Brain microvascular endothelial cell (primary cell): ENCODE results near the gene GPR137.
A peak's percentile ranks its signal among the peaks of the same experiment; 100 is the strongest.
"Not testable (repeated sequence)": the region's sequence is repeated elsewhere in the genome, so short reads cannot be mapped to it uniquely, and the experiment has no call there.

Source experiments
- DNase-seq: peaks from one replicate; pipeline ENCODE4 v3.0.0-alpha.2; 2020
- H3K27ac ChIP-seq: fragments of 250-450 bp; sonication (Bioruptor Pico); 2 replicates; pipeline ENCODE4 v1.5.1; 2020; ENCODE audit warnings: mild to moderate bottlenecking, moderate library complexity
- H3K27me3 ChIP-seq: fragments of 250-450 bp; sonication (Bioruptor Pico); replicated peaks from 2 replicates; pipeline ENCODE4 v1.5.1; 2020; ENCODE audit warnings: mild to moderate bottlenecking
- H3K36me3 ChIP-seq: fragments of 250-450 bp; sonication (Bioruptor Pico); replicated peaks from 2 replicates; pipeline ENCODE4 v1.5.1; 2020; ENCODE audit warnings: mild to moderate bottlenecking
- H3K4me3 ChIP-seq: 2 replicates; pipeline ENCODE4 v1.5.1; 2011; ENCODE audit warnings: low read depth, mild to moderate bottlenecking, control low read depth, low read length, moderate library complexity
- in situ Hi-C: cut with HindIII; loops from 2 replicates; pipeline ENCODE4 v1.10.0; 2017; ENCODE audit warnings: low sequenced_read_pairs, low pct_ligation_motif_present
- TF ChIP-seq, protein P1 (sequence below): IDR thresholded peaks from 2 replicates; pipeline ENCODE4 v1.5.1; 2011; ENCODE audit warnings: low read depth, mild to moderate bottlenecking, moderate library complexity, low read length, control low read depth, inconsistent platforms; ENCODE audit errors: missing control alignments

The GPR137 gene

DNA sequence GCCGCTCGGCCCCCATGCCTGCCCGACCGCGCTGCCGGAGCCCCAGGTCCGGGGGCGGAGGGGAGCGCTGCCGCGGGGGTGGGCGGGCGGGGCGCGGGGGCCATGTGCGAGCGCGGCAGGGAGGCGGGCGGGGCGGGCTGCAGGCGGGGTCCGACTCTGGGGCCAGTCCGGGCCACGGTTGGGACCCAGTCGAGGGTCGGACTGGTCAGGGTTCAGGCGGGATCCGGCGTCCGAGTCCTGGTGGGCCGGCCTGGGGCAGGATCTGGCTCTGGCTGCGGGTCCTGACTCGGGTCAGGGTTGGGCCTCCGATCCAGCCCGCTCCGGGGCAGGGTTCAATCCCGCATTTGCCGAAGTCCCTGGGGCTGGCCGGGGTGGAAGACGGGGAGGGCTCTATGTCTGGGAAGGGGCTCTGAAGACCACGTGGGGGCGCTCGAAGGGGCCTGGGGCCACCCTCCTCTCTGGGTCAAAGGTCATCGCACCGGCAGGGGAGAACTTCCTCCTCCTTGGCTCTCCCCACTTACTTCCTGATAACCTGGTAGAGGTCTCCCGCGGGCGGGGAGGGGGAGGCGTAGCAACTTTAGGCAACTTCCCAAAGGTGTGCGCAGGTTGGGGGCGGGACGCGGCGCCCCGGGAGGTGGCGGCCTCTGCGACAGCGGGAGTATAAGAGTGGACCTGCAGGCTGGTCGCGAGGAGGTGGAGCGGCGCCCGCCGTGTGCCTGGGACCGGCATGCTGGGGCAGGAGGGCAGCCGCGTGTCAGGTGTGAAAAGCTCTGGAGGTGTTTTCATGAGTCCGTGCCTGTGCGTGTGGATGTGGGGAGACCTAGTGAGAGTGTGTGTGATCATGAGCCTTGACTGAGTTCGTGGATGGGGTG is 20.3 kb downstream of the GPR137 start:
- DNase-seq, result no peak
- Histone ChIP-seq H3K36me3 (no peaks in the 10 kb centered on the region), H3K27me3 (no peaks in the 10 kb centered on the region), H3K27ac (no peak overlapping the region), H3K4me3 (peak overlapping the region; percentile 75)
- in situ Hi-C loops, result no loop called here
- TF ChIP-seq, protein P1, sequence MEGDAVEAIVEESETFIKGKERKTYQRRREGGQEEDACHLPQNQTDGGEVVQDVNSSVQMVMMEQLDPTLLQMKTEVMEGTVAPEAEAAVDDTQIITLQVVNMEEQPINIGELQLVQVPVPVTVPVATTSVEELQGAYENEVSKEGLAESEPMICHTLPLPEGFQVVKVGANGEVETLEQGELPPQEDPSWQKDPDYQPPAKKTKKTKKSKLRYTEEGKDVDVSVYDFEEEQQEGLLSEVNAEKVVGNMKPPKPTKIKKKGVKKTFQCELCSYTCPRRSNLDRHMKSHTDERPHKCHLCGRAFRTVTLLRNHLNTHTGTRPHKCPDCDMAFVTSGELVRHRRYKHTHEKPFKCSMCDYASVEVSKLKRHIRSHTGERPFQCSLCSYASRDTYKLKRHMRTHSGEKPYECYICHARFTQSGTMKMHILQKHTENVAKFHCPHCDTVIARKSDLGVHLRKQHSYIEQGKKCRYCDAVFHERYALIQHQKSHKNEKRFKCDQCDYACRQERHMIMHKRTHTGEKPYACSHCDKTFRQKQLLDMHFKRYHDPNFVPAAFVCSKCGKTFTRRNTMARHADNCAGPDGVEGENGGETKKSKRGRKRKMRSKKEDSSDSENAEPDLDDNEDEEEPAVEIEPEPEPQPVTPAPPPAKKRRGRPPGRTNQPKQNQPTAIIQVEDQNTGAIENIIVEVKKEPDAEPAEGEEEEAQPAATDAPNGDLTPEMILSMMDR, result peak; percentile 44

DNA sequence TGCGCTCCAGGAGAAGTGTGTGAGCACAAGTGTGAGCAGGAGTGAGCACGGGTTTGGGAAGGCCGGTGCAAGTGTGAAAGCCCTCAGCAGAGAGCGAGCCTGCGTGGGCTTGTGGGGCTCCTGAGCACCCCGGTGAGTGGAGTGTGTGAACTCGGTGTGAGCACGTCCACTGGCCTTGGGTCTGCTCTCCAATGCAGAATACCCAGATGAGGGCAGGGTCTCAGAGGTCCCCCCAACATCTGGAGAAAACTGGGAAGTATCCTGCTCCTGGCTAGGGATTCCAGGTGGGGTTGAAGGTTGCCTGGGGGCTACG is 20.9 kb downstream of the GPR137 start:
- H3K36me3 ChIP-seq, result no peaks in the 10 kb centered on the region
- DNase-seq, result no peak
- peak overlapping the region; percentile 75 for H3K4me3 ChIP-seq
- in situ Hi-C loops, result no loop called here
- no peak overlapping the region for H3K27ac ChIP-seq
- TF ChIP-seq, protein P1, result no peak
- no peaks in the 10 kb centered on the region for H3K27me3 ChIP-seq

DNA sequence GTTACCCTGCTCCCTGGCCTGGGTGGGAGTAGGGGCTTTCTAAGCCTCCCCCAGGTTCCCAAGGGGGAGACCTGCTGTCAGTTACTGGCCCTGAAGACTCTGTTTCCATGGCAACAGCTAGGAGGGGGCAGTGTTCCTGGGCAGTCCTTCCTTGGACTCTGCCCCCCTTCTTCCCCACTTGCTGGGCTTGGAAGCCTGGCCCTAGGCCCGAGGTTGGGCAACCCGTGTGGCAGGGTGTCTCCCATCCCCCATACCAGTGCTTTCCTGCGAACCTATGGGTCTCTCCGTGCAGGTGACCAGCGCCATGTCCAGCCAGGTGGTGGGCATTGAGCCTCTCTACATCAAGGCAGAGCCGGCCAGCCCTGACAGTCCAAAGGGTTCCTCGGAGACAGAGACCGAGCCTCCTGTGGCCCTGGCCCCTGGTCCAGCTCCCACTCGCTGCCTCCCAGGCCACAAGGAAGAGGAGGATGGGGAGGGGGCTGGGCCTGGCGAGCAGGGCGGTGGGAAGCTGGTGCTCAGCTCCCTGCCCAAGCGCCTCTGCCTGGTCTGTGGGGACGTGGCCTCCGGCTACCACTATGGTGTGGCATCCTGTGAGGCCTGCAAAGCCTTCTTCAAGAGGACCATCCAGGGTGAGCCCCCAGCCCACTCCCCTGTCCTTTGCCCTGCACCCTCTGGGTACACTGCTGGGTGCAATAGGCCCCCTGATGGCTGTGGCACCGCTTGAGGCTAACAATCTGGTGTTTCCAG is 21.4 kb downstream of the GPR137 start:
- no peak overlapping the region for H3K4me3 ChIP-seq
- no peak overlapping the region for H3K27ac ChIP-seq
- H3K27me3 ChIP-seq, result no peaks in the 10 kb centered on the region
- in situ Hi-C loops, result no loop called here
- no peaks in the 10 kb centered on the region for H3K36me3 ChIP-seq
- DNase-seq, result no peak
- TF ChIP-seq, protein P1, result no peak

DNA sequence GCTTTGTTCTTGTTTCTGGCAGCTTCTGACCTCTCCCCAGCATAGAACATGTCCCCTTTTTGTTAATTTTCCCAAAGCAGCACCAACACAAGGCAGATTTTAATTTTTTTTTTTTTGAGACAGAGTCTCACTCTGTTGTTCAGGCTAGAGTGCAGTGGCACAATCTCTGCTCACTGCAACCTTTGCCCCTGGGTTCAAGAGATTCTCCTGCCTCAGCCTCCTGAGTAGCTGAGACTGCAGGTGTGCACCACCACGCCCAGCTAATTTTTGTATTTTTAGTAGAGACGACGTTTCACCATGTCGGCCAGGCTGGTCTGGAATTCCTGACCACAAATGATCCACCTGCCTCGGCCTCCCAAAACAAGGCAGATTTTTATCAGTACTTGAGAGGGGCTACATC is 22.1 kb downstream of the GPR137 start:
- in situ Hi-C loops, H3K4me3 ChIP-seq, H3K36me3 ChIP-seq, DNase-seq, H3K27ac ChIP-seq, H3K27me3 ChIP-seq: not testable (repeated sequence)

DNA sequence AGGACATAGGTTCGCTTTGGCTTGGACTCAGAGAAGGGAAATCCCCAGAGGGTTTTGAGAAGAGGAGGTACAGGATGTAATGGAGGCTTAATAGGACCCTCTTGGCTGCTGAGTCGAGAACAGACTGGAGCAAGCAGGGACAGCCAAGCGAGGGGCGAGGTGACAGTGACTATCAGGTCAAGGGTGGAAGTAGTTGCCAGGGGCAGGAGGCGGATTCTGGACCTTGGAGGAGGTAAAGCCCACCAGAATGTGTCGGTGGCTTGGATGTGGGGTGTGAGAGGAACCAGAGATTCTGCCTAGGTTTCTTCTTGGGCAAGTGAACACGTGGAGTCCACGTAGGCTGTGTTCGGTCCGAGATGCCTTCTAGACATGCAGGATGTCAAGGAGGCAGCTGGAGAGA is 27.3 kb downstream of the GPR137 start:
- H3K36me3 ChIP-seq, result peaks cover 14% of the 10 kb centered on the region
- H3K27me3 ChIP-seq, result no peaks in the 10 kb centered on the region
- no peak for DNase-seq
- in situ Hi-C loops, result no loop called here
- TF ChIP-seq, protein P1, result no peak
- no peak overlapping the region for H3K4me3 ChIP-seq
- H3K27ac ChIP-seq, result no peak overlapping the region

DNA sequence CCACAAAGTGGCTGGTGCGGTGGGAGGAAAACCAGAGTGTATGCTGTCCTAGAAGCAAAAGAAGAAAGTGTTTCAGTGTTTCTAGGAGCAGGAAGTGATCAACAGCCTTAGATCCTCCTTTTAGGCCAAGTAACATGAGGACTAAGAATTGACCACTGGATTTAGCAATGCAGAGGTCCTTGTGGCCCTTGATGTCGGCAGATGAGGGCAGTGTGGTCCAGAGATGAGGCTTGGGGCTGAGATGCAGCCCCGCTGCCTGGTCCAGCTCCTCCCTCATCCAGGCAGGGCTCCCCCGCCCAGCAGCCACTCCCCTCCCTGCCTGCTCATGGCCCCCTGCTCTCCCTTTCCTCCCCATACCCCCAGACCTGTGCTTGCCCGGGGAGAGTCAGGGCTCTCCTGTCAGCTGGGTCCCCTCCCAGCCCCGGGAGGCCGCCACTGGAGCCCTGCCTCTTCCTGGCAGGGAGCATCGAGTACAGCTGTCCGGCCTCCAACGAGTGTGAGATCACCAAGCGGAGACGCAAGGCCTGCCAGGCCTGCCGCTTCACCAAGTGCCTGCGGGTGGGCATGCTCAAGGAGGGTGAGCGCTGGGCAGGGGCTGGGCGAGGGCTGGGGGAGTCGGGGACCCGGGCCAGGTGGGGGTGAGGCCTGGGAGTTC is 28.0 kb downstream of the GPR137 start:
- no peak for DNase-seq
- Histone ChIP-seq H3K4me3 (no peak overlapping the region), H3K27ac (no peak overlapping the region), H3K36me3 (peaks cover 14% of the 10 kb centered on the region), H3K27me3 (no peaks in the 10 kb centered on the region)
- in situ Hi-C loops, result no loop called here
- TF ChIP-seq, protein P1, result no peak
